Measurements from ENCODE around the gene UBE2D1.

The UBE2D1 gene

GRCh38 chr10:58341947-58342346 is 7.1 kb downstream of the UBE2D1 start:
- DNase-seq: no peak

DNA sequence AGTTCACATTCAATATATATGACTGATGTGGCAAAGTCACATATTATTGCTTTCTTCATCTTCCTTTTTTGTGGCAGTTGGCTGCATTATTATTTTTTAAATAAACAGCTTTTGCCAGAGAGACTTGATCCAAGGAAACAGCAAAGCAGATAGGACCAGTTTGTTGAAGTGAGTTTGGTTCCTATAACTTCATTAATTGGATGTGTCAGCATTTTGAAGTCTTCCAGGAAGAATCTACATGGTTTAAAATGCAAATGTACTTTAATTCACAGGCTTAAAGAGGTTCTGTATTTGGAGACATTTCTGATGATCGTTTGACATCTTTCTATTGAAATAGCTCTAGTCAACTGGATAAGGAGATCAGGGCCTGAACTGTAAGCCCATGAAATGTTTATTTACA is 13.2 kb downstream of the UBE2D1 start:
- DNase-seq: no peak

GRCh38 chr10:58348571-58349033 is 13.8 kb downstream of the UBE2D1 start:
- DNase-seq: no peak

GRCh38 chr10:58350023-58350422 is 15.2 kb downstream of the UBE2D1 start:
- DNase-seq: peak in 1 of 3 donors; percentile 39

DNA sequence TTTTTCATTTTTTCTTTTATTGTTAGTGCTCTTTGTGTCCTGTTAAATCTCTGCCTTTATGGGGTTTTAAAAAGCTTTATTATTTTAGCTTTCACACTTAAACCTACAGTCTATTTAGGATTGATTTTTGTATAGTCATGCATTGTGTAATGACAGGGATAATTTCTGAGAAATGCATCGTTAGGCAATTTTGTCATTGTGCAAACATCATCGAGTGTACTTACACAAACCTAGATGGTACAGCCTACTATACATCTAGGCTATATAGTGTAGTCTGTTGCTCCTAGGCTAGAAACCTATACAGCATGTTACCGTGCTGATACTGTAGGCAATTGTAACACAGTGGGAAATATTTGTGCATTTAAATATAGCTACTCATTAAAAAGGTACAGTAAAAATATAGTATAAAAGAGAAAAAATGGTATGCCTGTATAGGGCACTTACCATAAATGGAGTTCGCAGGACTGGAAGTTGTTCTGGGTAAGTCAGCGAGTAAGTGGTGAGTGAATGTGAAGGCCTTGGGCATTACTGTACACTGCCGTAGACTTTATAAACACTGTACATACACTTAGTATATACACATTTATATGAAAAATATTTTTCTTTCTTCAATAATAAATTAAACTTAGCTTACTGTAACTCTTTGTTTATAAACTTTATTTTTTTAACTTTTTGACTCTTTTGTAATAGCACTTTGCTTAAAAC is 16.0 kb downstream of the UBE2D1 start:
- peak; percentile 38 to 78 (median 69) for DNase-seq

DNA sequence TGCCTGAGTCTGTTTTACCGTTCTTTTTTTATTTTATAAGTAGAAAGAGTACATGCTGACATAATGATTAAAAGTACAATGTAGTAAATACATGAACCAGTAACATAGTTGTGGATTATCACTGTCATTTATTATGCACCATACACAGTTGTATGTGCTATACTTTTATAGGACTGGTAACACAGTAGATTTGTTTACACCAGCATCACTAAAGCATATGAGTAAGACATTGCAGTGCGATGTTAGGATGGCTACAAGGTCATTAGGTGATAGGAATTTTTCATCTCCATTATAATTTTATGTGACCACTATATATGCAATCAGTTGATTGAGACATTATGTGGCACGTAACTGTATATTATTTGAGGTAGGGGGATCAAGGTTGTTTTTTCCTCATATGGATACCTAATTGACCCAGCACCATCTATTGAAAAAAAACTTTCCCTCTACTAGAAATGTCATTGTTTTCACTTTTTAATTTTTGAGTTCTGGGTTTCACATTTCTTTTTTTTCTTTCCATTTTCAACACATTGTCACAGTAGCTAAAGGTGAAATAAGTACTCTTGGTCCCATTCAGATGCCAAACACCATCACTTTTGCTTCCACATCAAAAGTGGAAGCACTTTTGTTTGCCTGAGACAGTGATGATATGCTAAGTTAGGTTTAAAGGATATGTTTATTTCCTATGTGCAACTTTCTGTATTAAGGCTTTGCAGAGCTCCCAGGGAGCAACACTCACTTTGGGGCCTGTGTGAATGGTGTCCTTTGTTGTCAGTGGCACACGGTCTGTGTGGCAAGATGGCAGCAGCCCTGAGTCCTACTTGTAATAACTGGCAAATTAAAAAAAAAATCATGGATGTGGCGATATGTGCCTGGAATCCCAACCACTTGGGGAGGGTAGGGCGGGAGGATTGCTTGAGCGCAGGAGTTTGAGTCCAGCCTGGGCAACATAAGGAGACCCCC is 17.1 kb downstream of the UBE2D1 start:
- DNase-seq: no peak

GRCh38 chr10:58352956-58353610 is 18.3 kb downstream of the UBE2D1 start:
- DNase-seq: no peak

- DNase-seq: no peak
Observed at GRCh38 chr10:58356756-58357155, 21.9 kb downstream of the UBE2D1 start.

DNA sequence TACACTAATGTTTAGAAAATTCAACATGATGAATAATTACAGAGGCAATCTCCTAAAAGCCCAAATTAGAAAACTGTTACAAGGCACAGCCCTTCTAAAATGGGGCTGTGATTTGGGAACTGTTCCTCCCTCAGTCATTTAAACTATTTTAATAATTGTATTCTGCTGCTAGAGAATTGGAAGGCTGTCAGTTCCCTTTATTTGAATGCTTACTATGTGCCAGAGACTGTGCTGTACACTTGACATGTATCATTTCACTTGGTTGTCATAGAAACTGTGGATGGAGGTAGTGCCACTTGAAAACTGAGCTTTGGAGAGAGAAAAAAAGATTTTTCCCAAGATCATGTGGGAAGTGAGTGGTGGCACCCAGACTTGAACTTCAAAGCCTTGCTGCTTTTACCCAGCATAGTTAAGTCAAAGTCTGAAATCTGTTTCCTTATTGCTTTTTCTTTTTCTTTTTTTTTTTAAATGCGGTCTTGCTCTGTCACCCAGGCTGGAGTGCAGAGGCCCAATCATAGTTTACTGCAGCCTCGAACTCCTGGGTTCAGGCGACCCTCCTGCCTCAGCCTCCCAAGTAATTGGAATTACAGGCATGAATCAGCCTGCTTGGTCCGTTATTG is 23.6 kb downstream of the UBE2D1 start:
- DNase-seq: no peak

DNA sequence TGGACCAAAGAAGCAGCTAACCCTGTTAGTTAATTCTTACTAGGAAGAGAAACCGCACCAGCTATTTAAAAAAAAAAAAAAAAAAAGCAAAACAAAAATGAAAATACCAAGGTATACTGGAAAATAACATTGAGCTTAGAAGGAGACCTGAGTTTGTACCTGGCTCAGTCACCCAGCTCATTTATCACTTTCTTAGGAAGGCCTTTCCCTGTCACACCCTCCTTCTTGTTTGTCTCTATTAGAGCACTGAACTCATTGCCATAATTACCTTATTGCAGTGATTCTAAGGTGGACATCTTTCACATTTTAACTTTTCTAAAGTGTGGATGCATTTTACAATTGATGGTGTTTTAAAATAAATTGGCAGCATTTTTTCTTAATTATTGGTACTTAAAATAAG is 24.1 kb downstream of the UBE2D1 start:
- DNase-seq: no peak

DNA sequence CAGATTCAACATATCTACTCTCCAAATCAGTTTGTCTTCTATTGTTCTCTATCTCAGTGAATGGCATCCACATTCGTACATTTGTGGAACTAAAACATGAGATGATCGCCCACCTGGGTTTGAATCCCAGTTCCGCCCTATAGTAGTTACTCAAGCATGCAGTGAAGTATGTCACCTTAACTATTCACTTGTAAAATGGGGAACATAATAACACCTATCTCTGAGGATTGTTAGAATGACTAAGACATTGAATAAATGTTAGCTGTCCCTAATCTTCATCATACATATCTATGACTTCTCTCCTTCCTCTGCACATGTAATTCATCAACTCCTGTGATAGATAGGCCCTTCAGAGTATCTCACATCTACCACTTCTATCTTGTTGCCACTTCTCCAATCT is 24.7 kb downstream of the UBE2D1 start:
- DNase-seq: no peak

- DNase-seq: no peak
Observed at GRCh38 chr10:58360412-58361004, 25.7 kb downstream of the UBE2D1 start.

DNA sequence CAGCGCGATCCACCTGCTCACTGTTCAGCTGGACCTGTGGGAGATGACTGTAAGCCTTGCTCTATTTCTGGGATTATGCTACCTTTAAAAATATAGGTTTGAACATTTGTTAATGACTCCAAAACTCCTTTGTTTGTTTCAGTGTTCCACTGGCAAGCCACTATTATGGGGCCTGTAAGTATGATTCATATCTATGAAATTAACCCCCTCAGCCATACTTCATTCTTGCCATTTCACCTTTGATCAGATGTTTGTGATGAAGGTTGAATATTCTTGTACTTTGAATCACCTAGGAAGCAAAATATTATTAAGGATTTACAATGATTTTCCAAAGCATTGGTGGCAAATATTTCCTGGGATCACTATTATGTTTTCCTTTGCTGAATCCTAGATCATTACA is 26.5 kb downstream of the UBE2D1 start:
- no peak for DNase-seq

DNA sequence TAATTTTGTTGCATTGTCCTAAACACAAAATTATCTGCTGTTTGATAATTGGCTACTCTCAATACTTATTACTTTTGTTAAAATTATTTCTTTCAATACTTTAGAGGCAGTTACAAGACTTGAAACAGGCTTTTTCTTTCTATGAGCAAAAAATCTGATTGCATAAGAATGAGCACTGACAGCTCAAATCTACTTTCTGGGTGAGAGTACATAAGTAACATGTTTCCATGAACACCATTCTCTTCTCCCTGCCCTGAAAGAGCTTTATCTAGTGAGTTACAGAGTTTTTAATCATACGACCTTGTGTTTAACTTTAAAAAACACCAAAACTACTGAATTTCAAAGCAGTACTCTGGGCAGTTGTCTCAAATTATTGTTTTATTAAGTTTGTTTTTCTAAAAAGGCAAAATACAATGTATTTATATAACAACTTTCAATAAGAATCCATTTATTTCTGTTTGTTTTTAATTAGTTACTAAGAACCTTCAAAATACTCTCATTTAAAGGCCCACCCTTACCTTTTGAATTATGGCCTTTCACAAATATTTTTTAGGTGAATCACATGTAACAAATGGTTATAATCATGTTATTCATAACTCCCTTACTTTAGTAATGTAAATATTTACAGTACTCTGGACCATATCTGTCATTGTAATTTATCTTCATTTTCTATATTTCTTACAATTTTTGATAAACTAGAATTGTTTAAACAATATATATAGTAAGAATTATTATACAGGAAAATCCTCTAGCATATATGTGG is 27.4 kb downstream of the UBE2D1 start:
- DNase-seq: no peak

GRCh38 chr10:58367069-58367468 is 32.3 kb downstream of the UBE2D1 start:
- peak; percentile 38 to 64 (median 40) for DNase-seq

- DNase-seq: no peak
Observed at GRCh38 chr10:58371473-58371872, 36.7 kb downstream of the UBE2D1 start.

DNA sequence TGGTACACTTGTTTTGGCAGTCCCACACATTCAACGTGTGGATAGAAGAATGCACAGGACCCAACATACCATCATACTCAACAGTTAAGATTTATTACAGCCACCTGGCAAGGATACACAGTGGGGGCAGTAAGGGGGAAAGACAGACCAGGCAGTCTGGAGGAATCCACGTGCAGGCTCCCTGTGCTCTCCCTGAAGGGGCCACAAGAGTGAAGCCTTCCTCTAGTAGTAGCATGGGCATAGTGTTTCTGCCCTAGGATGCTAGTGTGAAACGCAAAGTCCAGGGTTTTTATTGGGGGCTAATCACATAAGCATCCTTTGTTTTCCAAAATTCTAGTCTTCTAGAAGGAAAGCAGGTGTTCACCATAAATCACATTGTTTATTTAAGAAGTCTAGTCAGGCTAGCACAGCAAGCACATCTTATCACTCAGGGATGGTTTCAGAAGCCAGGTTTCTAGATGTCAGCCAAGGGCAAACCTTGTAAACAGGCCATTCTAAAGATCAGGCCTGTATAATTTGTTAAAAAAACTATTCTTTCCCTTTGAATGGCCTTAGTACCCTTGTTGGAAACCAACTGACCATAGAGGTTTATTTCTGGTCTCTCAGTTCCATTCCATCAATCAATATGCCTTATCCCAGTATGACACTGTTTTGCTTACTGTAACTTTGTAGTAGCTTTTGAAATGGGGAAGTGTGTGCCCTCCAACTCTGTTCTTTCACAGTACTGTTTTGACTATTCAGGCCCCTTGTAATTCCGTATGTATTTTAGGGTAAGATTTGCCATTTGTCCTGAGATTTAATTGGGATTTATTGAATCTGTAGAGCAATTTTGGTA is 38.0 kb downstream of the UBE2D1 start:
- no peak for DNase-seq

DNA sequence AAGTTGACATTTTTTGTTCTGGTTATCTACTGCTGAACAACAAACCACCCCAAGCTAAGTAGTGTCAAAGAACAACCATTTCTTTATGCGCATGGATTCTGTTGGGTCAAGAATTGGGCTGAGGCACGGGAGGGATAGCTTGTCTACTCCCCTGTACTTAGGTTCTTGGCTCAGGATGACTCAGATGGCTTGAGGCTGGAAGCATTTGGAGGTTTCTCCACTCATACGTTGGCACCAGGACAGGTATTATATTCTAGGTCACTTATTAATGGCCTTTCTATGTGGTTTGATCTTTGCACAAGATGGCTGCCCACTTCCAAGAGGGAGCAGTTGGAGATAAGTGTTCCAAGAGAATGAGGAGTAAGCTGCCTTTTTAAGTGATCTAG is 38.6 kb downstream of the UBE2D1 start:
- DNase-seq: no peak

GRCh38 chr10:58382489-58382995 is 47.7 kb downstream of the UBE2D1 start:
- DNase-seq: no peak

DNA sequence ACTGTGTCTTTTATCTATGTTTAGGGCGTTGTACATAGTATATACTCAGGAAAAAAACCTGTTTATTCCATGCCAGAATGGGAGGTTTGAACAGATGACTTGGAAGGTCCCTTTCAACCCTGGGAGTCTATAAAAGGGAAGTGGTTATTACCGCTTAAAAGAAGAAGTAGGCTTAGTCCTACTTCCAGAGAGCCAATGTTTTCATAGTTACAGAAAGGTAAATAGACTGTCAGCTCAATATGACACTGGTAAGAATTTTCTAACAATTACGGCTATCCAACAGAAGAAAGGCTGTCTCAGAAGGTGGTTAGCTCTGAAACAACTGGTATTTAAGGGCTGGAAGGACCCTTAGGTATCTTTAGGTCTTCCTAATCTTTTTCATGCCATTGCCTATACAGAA is 49.3 kb downstream of the UBE2D1 start:
- DNase-seq: peak; percentile 66 to 90 (median 86)
